Small intestine (tissue), 7 donors: ENCODE results near the gene OSCP1. TPM values are rescaled to one million over a fixed set of nuclear protein-coding genes. Genes with fewer than 3 reads are reported as not detected.

Experiments used
- DNase-seq, 2 donors: peaks; one replicate each; pipeline versions ENCODE4 v3.0.0 to v3.0.0-alpha.2; 2013
- FAIRE-seq: peaks from 2 replicates; lab custom pipeline; 2012; peaks lifted over from hg19 to GRCh38; lab: Jason Lieb, UNC
- H3K27ac ChIP-seq, 3 donors: one replicate each; pipeline ENCODE4 v1.5.1; 2013; ENCODE audit warnings: low read length in 2 of 3, mild to moderate bottlenecking in 2 of 3, control low read depth in 1 of 3, inconsistent platforms in 1 of 3, low read depth in 1 of 3, moderate library complexity in 1 of 3
- H3K27me3 ChIP-seq, 3 donors: one replicate each; pipeline ENCODE4 v1.6.1; 2013; ENCODE audit warnings: low read length in 3 of 3, inconsistent platforms in 1 of 3; ENCODE audit not compliant: control insufficient read depth in 3 of 3, insufficient read depth in 3 of 3
- H3K36me3 ChIP-seq, 3 donors: one replicate each; pipeline ENCODE4 v1.6.1; 2013; ENCODE audit warnings: low read length in 3 of 3, inconsistent platforms in 1 of 3, low read depth in 1 of 3, mild to moderate bottlenecking in 1 of 3, moderate library complexity in 1 of 3; ENCODE audit not compliant: control insufficient read depth in 3 of 3, insufficient read depth in 2 of 3
- H3K4me1 ChIP-seq, 3 donors: one replicate each; pipeline ENCODE4 v1.6.1; 2013; ENCODE audit warnings: low read length in 2 of 3, inconsistent platforms in 1 of 3, low read depth in 1 of 3, mild to moderate bottlenecking in 1 of 3, moderate library complexity in 1 of 3; ENCODE audit not compliant: control insufficient read depth in 3 of 3, insufficient read depth in 2 of 3
- H3K4me3 ChIP-seq, 3 donors: one replicate each; pipeline ENCODE4 v1.5.1; 2013; ENCODE audit warnings: low read length in 3 of 3, control low read depth in 1 of 3, inconsistent platforms in 1 of 3, low read depth in 1 of 3, mild to moderate bottlenecking in 1 of 3, moderate library complexity in 1 of 3
- H3K9me3 ChIP-seq, 2 donors: one replicate each; pipeline ENCODE4 v1.6.1; 2013; ENCODE audit warnings: low read depth in 1 of 2, low read length in 1 of 2; ENCODE audit not compliant: control insufficient read depth in 2 of 2, insufficient read depth in 1 of 2
- WGBS, 3 donors: extraction: QIAGEN DNeasy Blood & Tissue Kit; methylation state at CpG; one replicate each; pipeline ENCODE4 v1.1.7; 2013; 5-methylcytosine and 5-hydroxymethylcytosine counted together
- polyA plus RNA-seq, 4 donors: library from polyadenylated mRNA; stranded (reverse) in 3 of 4; unstranded in 1 of 4; fragments of 200-250 nt in 3 of 4; fragments of 120-200 nt in 1 of 4; gene quantifications; one replicate each; pipeline versions ENCODE4 v1.2.1 to v1.2.3, GENCODE V29; 2013
- donor health status: healthy with polysubstance abuse.
- donor health status: control.
- donor health status: control.
- donor health status: Bipolar disorder and iron deficiency.
- donor health status: healthy.

OSCP1 gene
- polyA plus RNA-seq, 4 donors = 0.89 to 6.1 (median 2.8) TPM

DNA sequence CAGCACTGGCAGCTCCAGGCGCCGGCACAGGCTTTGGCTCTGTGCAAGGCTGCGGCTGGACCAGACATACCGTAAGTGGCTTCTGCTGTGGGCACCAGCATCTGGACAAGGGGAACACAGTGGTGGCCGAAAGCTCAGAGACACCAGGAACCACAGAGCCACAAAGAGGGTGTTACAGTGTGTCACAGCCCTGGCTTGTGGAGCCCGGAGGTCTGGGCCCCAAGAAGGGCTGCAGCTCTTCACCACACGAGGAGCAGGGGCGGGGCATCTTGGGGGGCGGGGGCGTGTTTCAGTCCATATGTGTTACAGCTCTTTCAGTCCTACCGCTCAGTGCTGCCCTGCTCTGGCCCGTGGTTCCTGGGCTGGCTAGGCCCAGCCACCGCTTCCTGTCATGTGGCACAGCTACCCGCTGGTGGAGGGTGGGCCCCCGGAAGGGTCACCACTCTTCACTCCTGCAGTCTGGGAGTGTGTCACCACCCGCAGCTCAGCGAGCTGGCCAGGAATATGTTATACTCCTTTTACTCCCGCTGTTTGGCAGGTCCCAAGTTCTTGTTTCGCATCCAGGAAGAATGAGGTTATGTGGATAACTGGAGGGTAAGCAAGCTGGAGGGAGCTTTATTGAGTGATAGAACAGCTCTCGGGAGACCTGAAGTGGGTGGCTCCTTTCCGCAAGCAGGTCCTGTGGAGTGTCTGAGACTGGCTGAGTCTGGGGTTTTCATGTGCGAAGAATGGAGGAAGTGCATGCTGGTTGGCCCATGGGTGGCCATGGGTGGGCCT lies 49.2 kb downstream of the OSCP1 start:
- H3K4me3 ChIP-seq = no peak overlapping the region
- H3K36me3 ChIP-seq = no peaks in the 10 kb centered on the region
- no peak for DNase-seq
- H3K9me3 ChIP-seq = no peaks in the 10 kb centered on the region
- FAIRE-seq = no peak
- H3K27me3 ChIP-seq = no peaks in the 10 kb centered on the region
- peaks cover 0 to 6% (median 5%) of the 10 kb centered on the region in 3 donors for H3K4me1 ChIP-seq
- 69 to 82% (median 75%) methylated on average over 22 of the region's 22 CpGs for WGBS, 3 donors
- H3K27ac ChIP-seq = peak overlapping the region in 1 of 3 donors; percentile 82

DNA sequence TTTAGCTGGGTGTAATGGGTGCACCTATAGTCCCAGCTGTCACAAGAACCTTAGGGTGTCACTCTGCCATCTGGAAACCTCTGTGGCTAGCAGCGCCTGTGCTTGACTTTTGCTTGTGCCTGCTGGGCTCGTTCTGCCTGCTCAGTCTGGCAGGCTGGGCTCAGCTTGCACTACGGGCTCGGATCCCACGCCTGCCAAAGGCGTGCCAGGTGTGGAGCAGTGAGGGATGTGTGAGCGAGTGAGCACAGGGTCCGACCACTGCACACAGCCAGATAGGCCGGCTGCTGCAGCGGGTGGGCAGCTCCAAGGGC lies 49.8 kb downstream of the OSCP1 start:
- Histone ChIP-seq H3K4me1 (peaks cover 0 to 6% (median 5%) of the 10 kb centered on the region in 3 donors), H3K27me3 (no peaks in the 10 kb centered on the region), H3K4me3 (no peak overlapping the region), H3K27ac (peak overlapping the region in 1 of 3 donors; percentile 74), H3K36me3 (no peaks in the 10 kb centered on the region), H3K9me3 (no peaks in the 10 kb centered on the region)
- DNase-seq (no peak), FAIRE-seq (no peak)
- WGBS, 3 donors = 88 to 92% (median 89%) methylated on average over 10 of the region's 10 CpGs

DNA sequence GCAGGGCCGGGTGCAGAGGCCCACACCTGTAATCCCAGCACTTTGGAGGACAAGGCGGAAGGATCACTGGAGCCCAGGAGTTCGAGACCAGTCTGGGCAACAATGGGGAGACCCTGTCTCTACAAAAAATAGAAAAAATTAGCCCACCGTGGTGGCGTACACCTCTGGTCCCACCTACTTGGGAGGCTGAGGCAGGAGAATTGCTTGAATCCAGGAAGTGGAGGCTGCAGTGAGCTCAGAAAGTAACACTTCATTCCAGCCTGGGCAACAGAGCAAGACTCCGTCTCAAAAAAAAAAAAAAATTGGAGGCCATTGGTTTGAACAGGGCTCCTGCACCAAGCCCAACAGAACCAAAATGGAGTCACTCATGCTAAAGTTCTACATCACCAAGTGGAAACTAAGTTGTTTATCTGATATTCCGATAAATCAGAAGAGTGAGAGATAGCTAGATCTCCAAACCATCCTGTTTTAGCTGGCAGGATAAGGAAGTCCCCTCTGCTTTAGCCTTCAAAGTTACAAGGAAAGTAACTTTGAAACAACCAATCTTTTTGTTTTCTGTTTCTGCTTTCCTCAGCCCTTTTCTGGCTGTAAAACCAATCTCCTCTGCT lies 51.8 kb downstream of the OSCP1 start:
- DNase-seq (no peak), FAIRE-seq (no peak)
- no peak overlapping the region for H3K4me3 ChIP-seq
- H3K36me3 ChIP-seq = peaks cover under 1 to 9% (median under 1%) of the 10 kb centered on the region in 3 donors
- no peak overlapping the region for H3K27ac ChIP-seq
- WGBS, 3 donors = 83 to 87% (median 85%) methylated on average over 7 of the region's 7 CpGs
- H3K4me1 ChIP-seq = peaks cover 0 to 6% (median 5%) of the 10 kb centered on the region in 3 donors
- H3K9me3 ChIP-seq = no peaks in the 10 kb centered on the region
- H3K27me3 ChIP-seq = no peaks in the 10 kb centered on the region

DNA sequence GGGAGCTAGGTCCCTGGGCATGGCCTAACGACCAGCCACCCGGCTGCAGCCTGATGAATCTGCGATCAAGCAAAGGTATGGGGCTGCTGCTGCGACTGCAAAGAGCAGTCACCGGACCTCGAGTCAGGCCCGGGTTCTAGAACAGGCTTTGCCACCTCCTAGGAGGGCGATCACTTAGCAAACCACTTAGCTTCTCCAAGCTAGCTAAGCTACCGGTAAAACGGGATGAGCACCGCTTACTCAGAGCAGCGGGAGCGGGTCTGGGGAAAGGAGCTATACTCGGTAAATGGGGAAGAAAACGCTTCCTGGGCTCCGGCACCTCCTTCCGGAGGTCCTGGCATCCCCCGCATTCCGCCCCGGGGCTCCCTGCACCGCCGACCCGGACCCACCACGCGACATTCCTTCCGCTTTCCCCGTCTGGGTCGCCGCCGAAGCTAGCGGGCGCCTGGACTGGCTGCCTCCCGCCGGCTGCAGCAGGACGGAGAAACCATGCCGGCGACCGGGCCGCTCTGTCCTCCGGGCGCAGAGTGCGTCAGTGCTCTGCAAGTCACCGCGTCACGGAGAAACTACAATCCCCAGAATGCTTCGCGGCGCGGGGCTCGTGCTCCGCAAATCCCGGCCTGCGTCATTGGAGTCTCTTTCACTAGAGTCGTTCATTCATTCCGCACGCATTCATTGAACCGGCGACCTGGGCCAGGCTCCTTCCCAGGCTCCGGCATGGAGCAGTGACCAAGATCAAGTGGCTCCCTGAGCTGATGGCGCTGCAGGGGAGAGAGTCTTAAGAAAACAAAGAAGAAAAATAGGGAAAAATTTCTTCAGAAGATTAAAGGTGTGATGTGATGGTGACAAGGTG lies 52.6 kb downstream of the OSCP1 start, which contains the start of gene LSM10:
TSS of gene LSM10 (minus strand) at position 531 of the 853 bp plus-strand sequence. CDS start 3,779 bp downstream, outside the sequence.
- Histone ChIP-seq H3K4me1 (peaks cover 0 to 6% (median 5%) of the 10 kb centered on the region in 3 donors), H3K4me3 (peak within 1 kb of the TSS; percentile 68 to 89 (median 71)), H3K27ac (peak within 1 kb of the TSS; percentile 72 to 94 (median 90)), H3K9me3 (no peaks in the 10 kb centered on the region), H3K36me3 (peaks cover 6 to 18% (median 7%) of the 10 kb centered on the region in 3 donors), H3K27me3 (no peaks in the 10 kb centered on the region)
- FAIRE-seq (no peak), DNase-seq (peak; percentile 96 to 98)
- 1% methylated on average over 48 to 60 of the region's 60 CpGs for WGBS, 3 donors

DNA sequence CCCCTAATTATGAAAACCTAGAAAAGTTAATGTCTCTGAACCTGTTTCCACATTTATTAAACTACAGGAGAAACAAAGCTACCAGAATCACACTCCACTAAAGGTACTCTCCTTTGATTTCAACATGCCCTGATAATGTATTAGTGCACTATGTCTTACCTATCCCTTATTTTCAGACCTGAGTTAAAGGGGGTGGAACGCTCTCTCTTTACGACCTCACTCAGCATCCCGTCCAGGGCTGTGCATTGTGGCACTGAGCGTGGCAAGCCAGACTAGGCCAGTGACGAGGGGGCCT lies 53.2 kb downstream of the OSCP1 start:
- FAIRE-seq = no peak
- DNase-seq = no peak
- WGBS, 3 donors = 1 to 7% (median 4%) methylated on average over 5 of the region's 5 CpGs
- no peaks in the 10 kb centered on the region for H3K27me3 ChIP-seq
- peak overlapping the region; percentile 72 to 94 (median 90) for H3K27ac ChIP-seq
- H3K36me3 ChIP-seq = peaks cover 6 to 24% (median 7%) of the 10 kb centered on the region in 3 donors
- no peaks in the 10 kb centered on the region for H3K9me3 ChIP-seq
- peak overlapping the region; percentile 68 to 89 (median 71) for H3K4me3 ChIP-seq
- peaks cover 0 to 6% (median 5%) of the 10 kb centered on the region in 3 donors for H3K4me1 ChIP-seq

DNA sequence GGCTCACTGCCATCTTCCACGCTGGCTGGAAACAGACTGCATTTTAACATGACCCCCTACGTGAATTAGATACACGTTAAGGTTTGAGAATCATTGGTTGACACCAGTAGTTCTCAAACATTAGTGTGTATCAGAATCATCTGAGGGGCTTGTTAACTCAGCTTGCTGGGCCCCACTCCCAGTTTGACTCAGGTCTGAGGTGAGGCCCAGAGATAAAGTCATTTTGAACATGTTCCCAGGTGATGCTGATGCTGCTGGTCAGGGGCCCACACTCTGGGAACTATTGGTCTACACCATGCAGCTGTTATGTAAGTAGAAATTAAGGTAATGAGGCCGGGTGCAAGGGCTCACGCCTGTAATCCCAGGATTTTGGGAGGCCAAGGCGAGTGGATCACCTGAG lies 53.9 kb downstream of the OSCP1 start:
- DNase-seq (no peak), FAIRE-seq (no peak)
- Histone ChIP-seq H3K4me3 (no peak overlapping the region), H3K36me3 (peaks cover 7 to 29% (median 9%) of the 10 kb centered on the region in 3 donors), H3K9me3 (no peaks in the 10 kb centered on the region), H3K4me1 (peaks cover 0 to 6% (median 5%) of the 10 kb centered on the region in 3 donors), H3K27me3 (no peaks in the 10 kb centered on the region), H3K27ac (no peak overlapping the region)
- 78 to 79% (median 79%) methylated on average over 6 of the region's 6 CpGs for WGBS, 3 donors

GRCh38 chr1:36393686-36394085 lies 56.6 kb downstream of the OSCP1 start:
- Histone ChIP-seq H3K36me3 (peaks cover 10 to 45% (median 12%) of the 10 kb centered on the region in 3 donors), H3K27me3 (no peaks in the 10 kb centered on the region)
- WGBS, 3 donors = 95 to 97% (median 96%) methylated on average over 19 of the region's 19 CpGs

DNA sequence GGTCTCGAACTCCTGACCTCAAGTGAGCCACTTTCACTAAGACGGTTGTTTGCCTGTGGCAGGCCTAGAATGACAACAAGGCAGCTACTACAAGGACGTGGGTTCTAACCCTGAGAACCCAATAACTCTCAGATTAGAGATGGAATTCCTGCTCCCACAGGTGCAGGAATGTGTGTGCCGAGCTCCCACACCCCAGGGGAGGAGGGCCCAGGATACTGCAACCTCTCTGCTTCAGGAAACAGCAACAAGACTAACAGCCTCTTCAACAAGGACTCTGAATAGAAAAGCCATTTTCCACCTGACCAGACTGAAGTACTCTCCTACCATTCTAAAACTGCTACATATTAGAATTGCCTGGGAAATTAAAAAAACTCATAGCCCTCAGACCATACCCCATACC lies 57.4 kb downstream of the OSCP1 start:
- Histone ChIP-seq H3K4me3 (no peak overlapping the region), H3K27me3 (no peaks in the 10 kb centered on the region), H3K27ac (no peak overlapping the region), H3K4me1 (peaks cover 2 to 6% (median 3%) of the 10 kb centered on the region in 3 donors), H3K9me3 (no peaks in the 10 kb centered on the region), H3K36me3 (peaks cover 10 to 48% (median 12%) of the 10 kb centered on the region in 3 donors)
- DNase-seq = no peak
- WGBS, 3 donors = 89 to 95% (median 93%) methylated on average over 4 of the region's 4 CpGs
- no peak for FAIRE-seq

More at GRCh38 chr1:36393686-36394085, 56.6 kb downstream of the OSCP1 start:
- DNase-seq (no peak), FAIRE-seq (no peak)
- H3K27ac ChIP-seq = no peak overlapping the region
- H3K9me3 ChIP-seq = no peaks in the 10 kb centered on the region
- H3K4me1 ChIP-seq = peaks cover 0 to 6% (median 5%) of the 10 kb centered on the region in 3 donors
- no peak overlapping the region for H3K4me3 ChIP-seq
